NCI-H2196 treated with DMSO at 0.1 percent for 48 hours (cell line): Measurements from ENCODE around the gene PSMB11.
A peak's percentile ranks its signal among the peaks of the same experiment; 100 is the strongest.
"Not testable (repeated sequence)": the region's sequence is repeated elsewhere in the genome, so short reads cannot be mapped to it uniquely, and the experiment has no call there.

ENCODE experiments used
- DNase-seq: peaks from one replicate; lab custom pipeline; 2025; ENCODE audit not compliant: unreplicated experiment; lab: John Stamatoyannopoulos, UW

PSMB11 gene

GRCh38 chr14:23042162-23042965 lies at the start of gene PSMB11:
PSMB11 (plus strand) TSS chr14:23042212; CDS start chr14:23042226, 14 bp downstream.
- no peak for DNase-seq

GRCh38 chr14:22993517-22993916 lies 48.5 kb upstream of the PSMB11 start:
- DNase-seq: no peak

- DNase-seq: no peak
Measured at GRCh38 chr14:22994762-22995275, 47.2 kb upstream of the PSMB11 start.

GRCh38 chr14:22995889-22996625 lies 46.0 kb upstream of the PSMB11 start:
- DNase-seq: no peak

GRCh38 chr14:22996768-22997654 lies 45.0 kb upstream of the PSMB11 start:
- no peak for DNase-seq

GRCh38 chr14:22997676-22998323 lies 44.2 kb upstream of the PSMB11 start:
- no peak for DNase-seq

GRCh38 chr14:22998329-22999012 lies 43.5 kb upstream of the PSMB11 start:
- no peak for DNase-seq

- no peak for DNase-seq
Measured at GRCh38 chr14:23000860-23001259, 41.2 kb upstream of the PSMB11 start.

- DNase-seq: no peak
Measured at GRCh38 chr14:23002592-23002991, 39.4 kb upstream of the PSMB11 start.

- DNase-seq: not testable (repeated sequence)
Measured at GRCh38 chr14:23004274-23004673, 37.7 kb upstream of the PSMB11 start.

- no peak for DNase-seq
Measured at GRCh38 chr14:23005451-23006187, 36.4 kb upstream of the PSMB11 start.

GRCh38 chr14:23006188-23006534 lies 35.9 kb upstream of the PSMB11 start:
- DNase-seq: no peak

GRCh38 chr14:23006544-23007419 lies 35.2 kb upstream of the PSMB11 start:
- DNase-seq: peak; percentile 95

- peak; percentile 20 for DNase-seq
Measured at GRCh38 chr14:23008831-23009230, 33.2 kb upstream of the PSMB11 start.

- DNase-seq: no peak
Measured at GRCh38 chr14:23009483-23009938, 32.5 kb upstream of the PSMB11 start.

- DNase-seq: peak; percentile 60
Measured at GRCh38 chr14:23009939-23010726, 31.9 kb upstream of the PSMB11 start, which contains the start of gene C14orf93. C14orf93 (minus strand) TSS chr14:23010143; CDS start chr14:22999023, 11,120 bp downstream.

GRCh38 chr14:23013054-23013748 lies 28.8 kb upstream of the PSMB11 start:
- DNase-seq: no peak
